ENCODE measurements around the gene SPOCK1.

DNA sequence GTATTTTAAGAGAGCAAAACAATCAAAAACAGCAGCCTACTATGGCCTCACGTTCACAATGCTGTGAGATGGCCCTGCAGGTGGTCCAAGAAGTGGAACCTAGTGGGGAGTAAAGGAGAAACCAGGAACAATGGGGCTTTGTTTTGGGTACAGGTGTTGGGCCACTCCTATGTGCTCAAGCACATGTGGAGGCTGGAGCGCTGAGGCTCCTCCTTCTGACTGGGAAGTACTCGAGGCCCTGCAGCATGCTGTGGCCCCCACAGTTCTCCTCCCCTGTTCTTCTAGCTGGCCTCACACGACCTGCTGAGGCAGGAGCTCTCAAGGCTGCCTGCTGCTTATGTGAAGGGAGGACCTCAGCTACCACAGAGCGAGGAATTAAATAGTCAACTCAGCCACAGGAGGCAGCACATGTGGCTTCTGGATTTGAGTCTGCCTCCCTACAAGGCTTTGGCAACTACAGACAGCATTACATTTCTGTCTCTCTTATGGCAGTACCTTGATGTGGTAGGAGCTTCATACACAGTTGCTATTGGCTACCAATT is 482.3 kb downstream of the SPOCK1 start:
- TF ChIP-seq, protein P1, sequence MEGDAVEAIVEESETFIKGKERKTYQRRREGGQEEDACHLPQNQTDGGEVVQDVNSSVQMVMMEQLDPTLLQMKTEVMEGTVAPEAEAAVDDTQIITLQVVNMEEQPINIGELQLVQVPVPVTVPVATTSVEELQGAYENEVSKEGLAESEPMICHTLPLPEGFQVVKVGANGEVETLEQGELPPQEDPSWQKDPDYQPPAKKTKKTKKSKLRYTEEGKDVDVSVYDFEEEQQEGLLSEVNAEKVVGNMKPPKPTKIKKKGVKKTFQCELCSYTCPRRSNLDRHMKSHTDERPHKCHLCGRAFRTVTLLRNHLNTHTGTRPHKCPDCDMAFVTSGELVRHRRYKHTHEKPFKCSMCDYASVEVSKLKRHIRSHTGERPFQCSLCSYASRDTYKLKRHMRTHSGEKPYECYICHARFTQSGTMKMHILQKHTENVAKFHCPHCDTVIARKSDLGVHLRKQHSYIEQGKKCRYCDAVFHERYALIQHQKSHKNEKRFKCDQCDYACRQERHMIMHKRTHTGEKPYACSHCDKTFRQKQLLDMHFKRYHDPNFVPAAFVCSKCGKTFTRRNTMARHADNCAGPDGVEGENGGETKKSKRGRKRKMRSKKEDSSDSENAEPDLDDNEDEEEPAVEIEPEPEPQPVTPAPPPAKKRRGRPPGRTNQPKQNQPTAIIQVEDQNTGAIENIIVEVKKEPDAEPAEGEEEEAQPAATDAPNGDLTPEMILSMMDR (IDR thresholded peaks at IDR 0.05; ENCODE audit: low read depth, low read length): no peak
- TF ChIP-seq, protein P2, sequence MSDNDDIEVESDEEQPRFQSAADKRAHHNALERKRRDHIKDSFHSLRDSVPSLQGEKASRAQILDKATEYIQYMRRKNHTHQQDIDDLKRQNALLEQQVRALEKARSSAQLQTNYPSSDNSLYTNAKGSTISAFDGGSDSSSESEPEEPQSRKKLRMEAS (IDR thresholded peaks at IDR 0.05; ENCODE audit: low read depth, low read length): no peak
